GM23338 (cell line): ENCODE measurements around the gene FSD1. TPM values are rescaled to one million over a fixed set of nuclear protein-coding genes. Genes with fewer than 3 reads are reported as not detected.

Source experiments
- ATAC-seq: fragments of 200-7000 bp; cut with Tn5 transposase; 3 replicates; pipeline ENCODE4 v1.9.1; 2020
- DNase-seq: peaks from one replicate; pipeline ENCODE4 v3.0.0-alpha.2; 2015; ENCODE audit warnings: low spot score
- H2AFZ ChIP-seq: fragments of 200-600 bp; sonication (generic); 2 replicates; pipeline ENCODE4 v1.8.0; 2016; ENCODE audit warnings: antibody characterized with exemption, mild to moderate bottlenecking, moderate library complexity
- H3F3A ChIP-seq: fragments of 200-600 bp; sonication (generic); replicated peaks from 2 replicates; pipeline ENCODE4 v1.8.0; 2017; ENCODE audit warnings: antibody characterized with exemption, mixed run types, low read depth
- H3K27ac ChIP-seq: fragments of 200-600 bp; sonication (generic); 2 replicates; pipeline ENCODE4 v1.6.1; 2016; ENCODE audit warnings: low read depth
- H3K27me3 ChIP-seq: fragments of 200-600 bp; sonication (generic); 2 replicates; pipeline ENCODE4 v1.8.0; 2016; ENCODE audit warnings: mild to moderate bottlenecking, mixed run types, moderate library complexity; ENCODE audit not compliant: insufficient read depth
- H3K36me3 ChIP-seq: fragments of 200-600 bp; sonication (generic); 2 replicates; pipeline ENCODE4 v1.8.0; 2016; ENCODE audit warnings: mild to moderate bottlenecking; ENCODE audit not compliant: insufficient read depth
- H3K4me1 ChIP-seq: fragments of 200-600 bp; sonication (generic); 2 replicates; pipeline ENCODE4 v1.8.0; 2016; ENCODE audit warnings: mild to moderate bottlenecking, moderate library complexity; ENCODE audit not compliant: insufficient read depth
- H3K4me2 ChIP-seq: fragments of 200-600 bp; sonication (generic); 2 replicates; pipeline ENCODE4 v1.7.1; 2017; ENCODE audit warnings: mixed run types
- H3K4me3 ChIP-seq: fragments of 200-600 bp; sonication (generic); 2 replicates; pipeline ENCODE4 v1.6.1; 2016; ENCODE audit warnings: mixed run types
- H3K79me2 ChIP-seq: fragments of 200-600 bp; sonication (generic); replicated peaks from 2 replicates; pipeline ENCODE4 v1.8.0; 2017; ENCODE audit warnings: mild to moderate bottlenecking; ENCODE audit not compliant: insufficient read depth
- H3K9me2 ChIP-seq: fragments of 200-600 bp; sonication (generic); 2 replicates; pipeline ENCODE4 v1.8.0; 2017; ENCODE audit not compliant: insufficient read depth
- H4K20me1 ChIP-seq: fragments of 200-600 bp; sonication (generic); replicated peaks from 2 replicates; pipeline ENCODE4 v1.8.0; 2017; ENCODE audit warnings: mild to moderate bottlenecking; ENCODE audit not compliant: insufficient read depth
- H3K27ac Mint-ChIP-seq: 2 replicates; pipeline ENCODE4 v1.8.0; 2020; ENCODE audit warnings: inconsistent platforms, mild to moderate bottlenecking, moderate library complexity, mixed read lengths
- H3K27me3 Mint-ChIP-seq: 3 replicates; pipeline ENCODE4 v1.8.0; 2022; ENCODE audit warnings: low read depth, mild to moderate bottlenecking, moderate library complexity, mixed read lengths, inconsistent platforms; ENCODE audit not compliant: insufficient read depth, poor library complexity
- H3K36me3 Mint-ChIP-seq: 3 replicates; pipeline ENCODE4 v1.8.0; 2021; ENCODE audit warnings: low read depth, mild to moderate bottlenecking, inconsistent platforms, moderate library complexity, mixed read lengths
- H3K4me1 Mint-ChIP-seq: 3 replicates; pipeline ENCODE4 v1.8.0; 2020; ENCODE audit warnings: mild to moderate bottlenecking, inconsistent platforms, mixed read lengths
- H3K4me3 Mint-ChIP-seq: 3 replicates; pipeline ENCODE4 v1.8.0; 2021; ENCODE audit warnings: moderate library complexity, mild to moderate bottlenecking, inconsistent platforms, mixed read lengths
- H3K9me3 Mint-ChIP-seq: 3 replicates; pipeline ENCODE4 v1.8.0; 2020; ENCODE audit warnings: moderate library complexity, mild to moderate bottlenecking, inconsistent platforms, mixed read lengths
- CTCF ChIP-seq, 2 experiments: fragments of 200-600 bp in 1 of 2; sonication (generic) in 1 of 2; conservative IDR thresholded peaks; 2 replicates each; pipeline versions ENCODE4 v1.5.1 to v1.6.1; 2016 to 2017; ENCODE audit warnings: antibody characterized with exemption in 2 of 2, low read depth in 2 of 2, mild to moderate bottlenecking in 2 of 2, moderate library complexity in 1 of 2
- ETS1 ChIP-seq: IDR thresholded peaks from 2 replicates; pipeline ENCODE4 v1.6.1; 2016; ENCODE audit warnings: antibody characterized with exemption
- EZH2 ChIP-seq: fragments of 200-600 bp; sonication (generic); IDR thresholded peaks from one replicate; pipeline ENCODE4 v1.8.0; 2017; ENCODE audit warnings: antibody characterized with exemption, mild to moderate bottlenecking, low read depth; ENCODE audit not compliant: unreplicated experiment
- EZH2phosphoT487 ChIP-seq: fragments of 200-600 bp; sonication (generic); IDR thresholded peaks from one replicate; pipeline ENCODE4 v1.8.1; 2018; ENCODE audit warnings: antibody characterized with exemption; ENCODE audit not compliant: unreplicated experiment
- JUNB ChIP-seq: IDR thresholded peaks from one replicate; pipeline ENCODE4 v1.6.1; 2016; ENCODE audit warnings: antibody characterized with exemption; ENCODE audit not compliant: unreplicated experiment
- NANOG ChIP-seq: IDR thresholded peaks from 2 replicates; pipeline ENCODE4 v1.6.1; 2016; ENCODE audit warnings: antibody characterized with exemption, borderline replicate concordance
- POLR2AphosphoS5 ChIP-seq: IDR thresholded peaks from 2 replicates; pipeline ENCODE4 v1.6.1; 2016; ENCODE audit warnings: antibody characterized with exemption, low read depth
- REST ChIP-seq: IDR thresholded peaks from one replicate; pipeline ENCODE4 v1.6.1; 2018; ENCODE audit warnings: antibody characterized with exemption; ENCODE audit not compliant: unreplicated experiment
- STAT1 ChIP-seq: IDR thresholded peaks from one replicate; pipeline ENCODE4 v1.6.1; 2016; ENCODE audit warnings: antibody characterized with exemption; ENCODE audit not compliant: unreplicated experiment
- ZNF114 ChIP-seq: fragments of 250-450 bp; sonication (Bioruptor Pico); IDR thresholded peaks from 2 replicates; pipeline ENCODE4 v1.5.0; 2020; ENCODE audit warnings: mild to moderate bottlenecking, moderate library complexity
- polyA plus RNA-seq: library from polyadenylated mRNA; unstranded; fragments of >200 nt; fragmentation: Nextera tagmentation; extraction: Ambion mirVana; gene quantifications from 2 replicates; pipeline ENCODE4 v1.2.1, GENCODE V29; 2016
- total RNA-seq: library from RNA; depleted of rRNA; stranded (reverse); fragments of >200 nt; shearing (Covaris generic); gene quantifications from 2 replicates; pipeline ENCODE4 v1.2.3, GENCODE V29; 2014

The FSD1 gene
- total and polyA plus RNA-seq, 2 experiments from 2014 or later = 50.7 to 82.9 TPM

GRCh38 chr19:4292515-4292914 lies 11.9 kb upstream of the FSD1 start:
- Mint-ChIP-seq H3K27ac (no peak overlapping the region), H3K9me3 (no peaks in the 10 kb centered on the region; the same call in 2 of the 3 replicates)
- no peak for TF ChIP-seq NANOG
- TF ChIP-seq EZH2phosphoT487 = no peak
- no peak for TF ChIP-seq REST
- no peak for TF ChIP-seq ETS1
- TF ChIP-seq POLR2AphosphoS5 = no peak
- no peak for TF ChIP-seq ZNF114 (CRISPR knock-in tag)
- TF ChIP-seq JUNB = no peak

GRCh38 chr19:4294389-4294788 lies 10.0 kb upstream of the FSD1 start:
- no peak for TF ChIP-seq CTCF (conservative IDR thresholded peaks at IDR 0.05; ENCODE audit: low read depth in 2 of 2)
- TF ChIP-seq EZH2 = no peak
- no peak for TF ChIP-seq STAT1
- Histone ChIP-seq H2AFZ (peak overlapping the region; percentile 83), H3K27me3 (no peaks in the 10 kb centered on the region), H3K4me1 (no peaks in the 10 kb centered on the region), H4K20me1 (no peaks in the 10 kb centered on the region), H3K4me2 (no peak overlapping the region), H3K27ac (no peak overlapping the region), H3K79me2 (no peaks in the 10 kb centered on the region), H3K36me3 (no peaks in the 10 kb centered on the region), H3F3A (no peaks in the 10 kb centered on the region), H3K4me3 (no peak overlapping the region), H3K9me2 (no peaks in the 10 kb centered on the region)
- Mint-ChIP-seq H3K36me3 (no peaks in the 10 kb centered on the region), H3K27ac (no peak overlapping the region), H3K27me3 (peaks cover 14% of the 10 kb centered on the region), H3K4me1 (peaks cover 7% of the 10 kb centered on the region; the same call in 2 of the 3 replicates), H3K4me3 (peak overlapping the region; percentile 40; the same call in 1 of the 3 replicates), H3K9me3 (no peaks in the 10 kb centered on the region; the same call in 2 of the 3 replicates)
- DNase-seq (peak; percentile 50), ATAC-seq (peak; percentile 75)

More at GRCh38 chr19:4292515-4292914, 11.9 kb upstream of the FSD1 start:
- DNase-seq (no peak), ATAC-seq (no peak)
- Histone ChIP-seq H3K27me3 (no peaks in the 10 kb centered on the region), H3F3A (no peaks in the 10 kb centered on the region), H3K4me3 (no peak overlapping the region), H3K4me1 (no peaks in the 10 kb centered on the region), H3K9me2 (no peaks in the 10 kb centered on the region), H4K20me1 (no peaks in the 10 kb centered on the region), H2AFZ (no peak overlapping the region), H3K4me2 (no peak overlapping the region), H3K79me2 (no peaks in the 10 kb centered on the region), H3K27ac (no peak overlapping the region), H3K36me3 (no peaks in the 10 kb centered on the region)
- peaks cover 7% of the 10 kb centered on the region; the same call in 2 of the 3 replicates for H3K4me1 Mint-ChIP-seq
- no peak overlapping the region for H3K4me3 Mint-ChIP-seq
- H3K27me3 Mint-ChIP-seq = peaks cover 13% of the 10 kb centered on the region
- H3K36me3 Mint-ChIP-seq = no peaks in the 10 kb centered on the region
